DMS 273 (cell line): ENCODE data around the gene MED7.

Experiments
- DNase-seq: peaks from one replicate; lab custom pipeline; 2025; ENCODE audit not compliant: unreplicated experiment; lab: John Stamatoyannopoulos, UW

MED7 gene

GRCh38 chr5:157107508-157107907 is 35.2 kb downstream of the MED7 start:
- DNase-seq = no peak

GRCh38 chr5:157106630-157107461 is 35.8 kb downstream of the MED7 start:
- no peak for DNase-seq

DNA sequence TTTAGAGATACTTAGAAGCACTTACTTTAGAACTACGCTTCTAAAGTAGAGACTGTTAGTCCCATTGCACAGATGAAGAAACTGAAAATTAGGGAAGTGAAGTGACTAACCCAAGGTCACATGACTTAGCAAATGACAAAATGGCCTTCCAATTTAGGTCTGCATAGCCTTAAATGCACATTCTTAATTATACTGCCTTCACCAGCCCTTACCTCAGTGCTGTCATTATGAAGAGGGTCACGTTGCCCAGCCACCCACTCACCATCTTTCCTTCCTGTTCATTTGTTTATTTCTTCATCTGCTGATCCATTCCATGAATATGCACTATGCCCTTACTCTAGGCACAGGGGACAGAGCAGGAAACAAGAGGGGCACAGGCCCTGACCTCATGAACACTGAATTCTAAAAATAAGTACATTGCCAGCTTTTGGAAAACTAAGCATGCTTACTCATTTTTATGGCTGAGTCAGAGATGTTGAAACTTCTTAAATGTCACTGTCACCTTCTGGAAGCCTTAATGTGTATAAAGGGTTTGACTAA is 42.5 kb downstream of the MED7 start:
- peak; percentile 6 for DNase-seq

GRCh38 chr5:157088342-157088990 is 54.2 kb downstream of the MED7 start:
- DNase-seq = no peak
